SK-N-SH (cell line): Measurements from ENCODE around the gene EDA. TPM values are rescaled to one million over a fixed set of nuclear protein-coding genes. Genes with fewer than 3 reads are reported as not detected.

Experiments
- CTCF ChIA-PET: fragments of 300-600, 350-600 bp; formaldehyde crosslinking; extraction: SDS; loops from one replicate; lab custom pipeline; 2021; lab: Yijun Ruan, JAX
- POLR2A ChIA-PET: fragments of 350-600 bp; sonication (Branson Sonifier 250); formaldehyde crosslinking; extraction: SDS; loops from one replicate; lab custom pipeline; 2020; ENCODE audit warnings: antibody characterized with exemption, inconsistent platforms; lab: Yijun Ruan, JAX
- DNase-seq: peaks from one replicate; pipeline ENCODE4 v3.0.0; 2012
- H2AFZ ChIP-seq: fragments of 200-600 bp; sonication (generic); 2 replicates; pipeline ENCODE4 v1.8.1; 2016; ENCODE audit warnings: antibody characterized with exemption, mild to moderate bottlenecking, low read depth
- H3F3A ChIP-seq: fragments of 200-600 bp; sonication (generic); replicated peaks from 2 replicates; pipeline ENCODE3; 2016; ENCODE audit warnings: antibody characterized with exemption, mild to moderate bottlenecking; ENCODE audit not compliant: insufficient read depth
- H3K27ac ChIP-seq, 2 experiments: fragments of 200-500 bp in 1 of 2; fragments of 200-600 bp in 1 of 2; sonication (Bioruptor generic) in 1 of 2; sonication (generic), shearing (Covaris generic) in 1 of 2; 2 replicates each; pipeline versions ENCODE4 v1.5.1 to v1.6.1; 2014 to 2016; ENCODE audit warnings: low read depth in 2 of 2, inconsistent platforms in 1 of 2, low read length in 1 of 2, mild to moderate bottlenecking in 1 of 2, mixed read lengths in 1 of 2
- H3K27me3 ChIP-seq: fragments of 200-600 bp; sonication (generic), shearing (Covaris generic); 2 replicates; pipeline ENCODE4 v1.6.1; 2016; ENCODE audit warnings: mixed run types; ENCODE audit not compliant: insufficient read depth
- H3K36me3 ChIP-seq, 2 experiments: fragments of 200-500 bp in 1 of 2; fragments of 200-600 bp in 1 of 2; sonication (Bioruptor generic) in 1 of 2; sonication (generic) in 1 of 2; replicated peaks in 1 of 2; 2 replicates each; pipeline versions ENCODE3 to v1.5.1; 2014 to 2016; ENCODE audit warnings: low read length in 1 of 2, mild to moderate bottlenecking in 1 of 2; ENCODE audit not compliant: insufficient read depth in 2 of 2, control insufficient read depth in 1 of 2
- H3K4me1 ChIP-seq, 2 experiments: fragments of 200-500 bp in 1 of 2; fragments of 200-600 bp in 1 of 2; sonication (Bioruptor generic) in 1 of 2; sonication (generic), shearing (Covaris generic) in 1 of 2; 2 replicates each; pipeline versions ENCODE4 v1.5.1 to v1.6.1; 2014 to 2016; ENCODE audit warnings: low read depth in 1 of 2, low read length in 1 of 2, mixed run types in 1 of 2; ENCODE audit not compliant: insufficient read depth in 2 of 2, control insufficient read depth in 1 of 2
- H3K4me2 ChIP-seq: fragments of 200-600 bp; sonication (generic), shearing (Covaris generic); 2 replicates; pipeline ENCODE4 v1.6.1; 2017; ENCODE audit warnings: mixed run types
- H3K4me3 ChIP-seq, 2 experiments: fragments of 200-500 bp in 1 of 2; fragments of 200-600 bp in 1 of 2; sonication (Bioruptor generic) in 1 of 2; sonication (generic), shearing (Covaris generic) in 1 of 2; 2 replicates each; pipeline versions ENCODE4 v1.5.1 to v1.8.1; 2014 to 2016; ENCODE audit warnings: low read depth in 2 of 2, inconsistent platforms in 1 of 2, low read length in 1 of 2, mild to moderate bottlenecking in 1 of 2, mixed read lengths in 1 of 2, moderate library complexity in 1 of 2
- H3K79me2 ChIP-seq: fragments of 200-600 bp; sonication (generic); 2 replicates; pipeline ENCODE4 v1.8.1; 2017; ENCODE audit warnings: mild to moderate bottlenecking; ENCODE audit not compliant: insufficient read depth
- H3K9ac ChIP-seq: fragments of 200-600 bp; sonication (generic); 2 replicates; pipeline ENCODE4 v1.6.1; 2017; ENCODE audit warnings: mixed run types
- H3K9me2 ChIP-seq: fragments of 200-600 bp; sonication (generic); 2 replicates; pipeline ENCODE4 v1.6.1; 2017; ENCODE audit warnings: mixed run types
- H3K9me3 ChIP-seq: fragments of 200-600 bp; sonication (generic); 2 replicates; pipeline ENCODE4 v1.6.1; 2017; ENCODE audit warnings: mixed run types, mild to moderate bottlenecking, moderate library complexity
- H4K20me1 ChIP-seq: fragments of 200-600 bp; sonication (generic); 2 replicates; pipeline ENCODE4 v1.6.1; 2017; ENCODE audit warnings: mild to moderate bottlenecking, mixed run types; ENCODE audit not compliant: insufficient read depth
- EZH2phosphoT487 ChIP-seq: fragments of 200-600 bp; sonication (generic); IDR thresholded peaks from 2 replicates; pipeline ENCODE4 v1.6.1; 2017; ENCODE audit warnings: low read depth, mixed run types, mild to moderate bottlenecking, antibody characterized with exemption, moderate library complexity, borderline replicate concordance
- FOXJ3 ChIP-seq: sonication (generic); formaldehyde crosslinking; IDR thresholded peaks from 2 replicates; pipeline ENCODE4 v1.5.1; 2020; ENCODE audit warnings: mild to moderate bottlenecking, missing genetic modification reagents
- FOXM1 ChIP-seq: IDR thresholded peaks from 2 replicates; pipeline ENCODE4 v1.4.0; 2012; ENCODE audit warnings: low read depth, mild to moderate bottlenecking
- GABPA ChIP-seq: IDR thresholded peaks from 2 replicates; pipeline ENCODE4 v1.4.0; 2012; ENCODE audit warnings: low read depth, mild to moderate bottlenecking
- JUND ChIP-seq: IDR thresholded peaks from 2 replicates; pipeline ENCODE4 v1.4.0; 2012
- MAX ChIP-seq: IDR thresholded peaks from 2 replicates; pipeline ENCODE4 v1.4.0; 2012; ENCODE audit warnings: low read depth
- MXI1 ChIP-seq: IDR thresholded peaks from 2 replicates; pipeline ENCODE4 v1.6.1; 2012; ENCODE audit warnings: mild to moderate bottlenecking, low read depth, low read length, improper control_type of control experiment
- RFX5 ChIP-seq: IDR thresholded peaks from 2 replicates; pipeline ENCODE4 v1.6.1; 2012; ENCODE audit warnings: mild to moderate bottlenecking, improper control_type of control experiment, low read length
- TAF1 ChIP-seq: IDR thresholded peaks from 2 replicates; pipeline ENCODE4 v1.6.1; 2012; ENCODE audit warnings: low read depth, mild to moderate bottlenecking, low read length, moderate library complexity, borderline replicate concordance
- TCF12 ChIP-seq: IDR thresholded peaks from 2 replicates; pipeline ENCODE4 v1.4.0; 2012
- USF1 ChIP-seq: IDR thresholded peaks from 2 replicates; pipeline ENCODE4 v1.4.0; 2012; ENCODE audit warnings: low read depth, borderline replicate concordance
- YY1 ChIP-seq: IDR thresholded peaks from 2 replicates; pipeline ENCODE4 v1.4.0; 2012; ENCODE audit warnings: low read depth, mild to moderate bottlenecking
- WGBS: methylation state at CpG from one replicate; pipeline ENCODE4 v1.1.6; 2017; ENCODE audit warnings: low lambda C conversion rate; 5-methylcytosine and 5-hydroxymethylcytosine counted together
- polyA plus RNA-seq, 3 experiments: library from polyadenylated mRNA; depleted of rRNA; stranded (reverse); fragments of >200 nt; gene quantifications; 2 replicates each; pipeline ENCODE4 v1.2.3, GENCODE V29; 2012
- TF ChIP-seq, protein P1 (sequence below): IDR thresholded peaks from 2 replicates; pipeline ENCODE4 v1.4.0; 2012; ENCODE audit warnings: low read depth, borderline replicate concordance
- TF ChIP-seq, protein P2 (sequence below): IDR thresholded peaks from 2 replicates; pipeline ENCODE4; 2012

EDA gene
- polyA plus RNA-seq, 1 of the 3 experiments (the other 2 are of a cell fraction), result 0.02 TPM

DNA sequence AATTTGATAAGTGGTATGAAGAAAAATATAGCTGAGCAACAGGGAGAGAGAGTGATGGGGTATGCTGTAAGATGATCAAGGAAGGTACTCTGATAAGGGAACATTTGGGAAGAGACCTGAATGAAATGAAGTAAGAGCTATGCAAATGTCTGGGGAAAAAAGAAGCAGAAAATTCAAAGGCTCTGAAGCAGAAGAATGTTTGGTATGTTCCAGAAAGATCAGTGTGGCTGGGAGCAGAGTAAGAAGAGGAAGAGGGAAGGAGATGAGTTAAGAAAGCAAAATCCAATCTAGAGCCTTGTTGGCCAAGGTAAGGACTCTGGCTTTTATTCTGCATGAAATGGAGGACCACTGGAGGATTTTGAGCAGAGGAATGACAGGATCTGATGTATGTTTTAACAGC, 343.8 kb downstream of the EDA start (continued):
- TF ChIP-seq USF1, result no peak
- no peak for TF ChIP-seq FOXJ3 (CRISPR knock-in tag)
- TF ChIP-seq RFX5, result no peak
- no peak for TF ChIP-seq YY1

DNA sequence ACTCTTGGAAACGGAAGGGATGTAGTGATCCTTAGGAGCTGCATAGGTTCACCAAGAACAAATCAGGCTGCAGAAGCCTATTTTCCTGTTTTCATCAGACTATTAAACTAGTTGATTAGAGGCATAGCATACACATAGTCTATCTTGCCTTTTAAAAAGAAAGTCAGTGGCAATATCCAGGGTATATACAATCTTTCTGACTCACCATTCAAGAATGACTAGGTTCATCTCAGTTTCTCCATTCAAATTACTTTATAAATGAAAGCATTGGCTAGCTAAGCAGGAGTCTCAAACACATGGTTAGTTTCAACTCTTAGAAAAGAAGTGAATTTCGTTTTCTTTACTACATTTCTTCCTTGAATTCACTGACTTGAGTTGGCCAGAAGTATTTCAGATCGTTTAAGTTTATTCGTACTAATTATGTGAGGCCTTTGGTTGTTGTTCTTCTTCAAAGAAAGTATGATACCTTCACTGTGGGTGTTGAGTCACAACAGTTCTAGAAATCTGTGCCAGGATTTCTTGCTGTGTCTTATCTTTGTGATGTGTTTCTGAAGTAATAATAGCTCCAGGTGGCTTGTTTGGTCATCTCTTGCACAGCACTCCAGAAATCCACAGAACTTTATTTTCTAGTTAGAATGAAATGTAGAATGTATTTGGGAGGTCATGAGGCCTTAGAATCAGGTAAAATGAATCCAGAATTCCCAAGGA, 345.6 kb downstream of the EDA start:
- no peak for DNase-seq
- H3K27ac ChIP-seq, result no peak overlapping the region
- no peak overlapping the region for H3K9ac ChIP-seq
- H3K79me2 ChIP-seq, result no peaks in the 10 kb centered on the region
- no peaks in the 10 kb centered on the region for H3F3A ChIP-seq
- no peaks in the 10 kb centered on the region for H4K20me1 ChIP-seq
- peaks cover 4% of the 10 kb centered on the region; the same call in 1 of the 2 replicates for H3K27me3 ChIP-seq
- WGBS, result 4% methylated on average over 4 of the region's 4 CpGs
- H2AFZ ChIP-seq, result no peak overlapping the region
- ChIA-PET POLR2A (no interaction called here), CTCF (no interaction called here)
- H3K4me3 ChIP-seq, result no peak overlapping the region
- H3K9me3 ChIP-seq, result no peaks in the 10 kb centered on the region
- TF ChIP-seq, protein P1, sequence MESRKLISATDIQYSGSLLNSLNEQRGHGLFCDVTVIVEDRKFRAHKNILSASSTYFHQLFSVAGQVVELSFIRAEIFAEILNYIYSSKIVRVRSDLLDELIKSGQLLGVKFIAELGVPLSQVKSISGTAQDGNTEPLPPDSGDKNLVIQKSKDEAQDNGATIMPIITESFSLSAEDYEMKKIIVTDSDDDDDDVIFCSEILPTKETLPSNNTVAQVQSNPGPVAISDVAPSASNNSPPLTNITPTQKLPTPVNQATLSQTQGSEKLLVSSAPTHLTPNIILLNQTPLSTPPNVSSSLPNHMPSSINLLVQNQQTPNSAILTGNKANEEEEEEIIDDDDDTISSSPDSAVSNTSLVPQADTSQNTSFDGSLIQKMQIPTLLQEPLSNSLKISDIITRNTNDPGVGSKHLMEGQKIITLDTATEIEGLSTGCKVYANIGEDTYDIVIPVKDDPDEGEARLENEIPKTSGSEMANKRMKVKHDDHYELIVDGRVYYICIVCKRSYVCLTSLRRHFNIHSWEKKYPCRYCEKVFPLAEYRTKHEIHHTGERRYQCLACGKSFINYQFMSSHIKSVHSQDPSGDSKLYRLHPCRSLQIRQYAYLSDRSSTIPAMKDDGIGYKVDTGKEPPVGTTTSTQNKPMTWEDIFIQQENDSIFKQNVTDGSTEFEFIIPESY, result no peak
- no peak for TF ChIP-seq MAX
- TF ChIP-seq, protein P2, sequence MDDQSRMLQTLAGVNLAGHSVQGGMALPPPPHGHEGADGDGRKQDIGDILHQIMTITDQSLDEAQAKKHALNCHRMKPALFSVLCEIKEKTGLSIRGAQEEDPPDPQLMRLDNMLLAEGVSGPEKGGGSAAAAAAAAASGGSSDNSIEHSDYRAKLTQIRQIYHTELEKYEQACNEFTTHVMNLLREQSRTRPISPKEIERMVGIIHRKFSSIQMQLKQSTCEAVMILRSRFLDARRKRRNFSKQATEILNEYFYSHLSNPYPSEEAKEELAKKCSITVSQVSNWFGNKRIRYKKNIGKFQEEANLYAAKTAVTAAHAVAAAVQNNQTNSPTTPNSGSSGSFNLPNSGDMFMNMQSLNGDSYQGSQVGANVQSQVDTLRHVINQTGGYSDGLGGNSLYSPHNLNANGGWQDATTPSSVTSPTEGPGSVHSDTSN, result no peak
- TF ChIP-seq TCF12, result no peak
- no peak for TF ChIP-seq JUND
- TF ChIP-seq FOXM1, result no peak
- TF ChIP-seq TAF1, result no peak
- no peak for TF ChIP-seq EZH2phosphoT487
- no peak for TF ChIP-seq MXI1
- no peak for TF ChIP-seq GABPA
- TF ChIP-seq, all 33 proteins: peak for 0
- Histone ChIP-seq H3K4me2 (no peak overlapping the region), H3K36me3 (no peaks in the 10 kb centered on the region), H3K9me2 (no peaks in the 10 kb centered on the region), H3K4me1 (no peaks in the 10 kb centered on the region)
